WTC11 (cell line): ENCODE measurements around the gene COLQ. TPM values are rescaled to one million over a fixed set of nuclear protein-coding genes. Genes with fewer than 3 reads are reported as not detected.

ENCODE experiments used
- ATAC-seq: fragments of 200-7000 bp; cut with Tn5 transposase; 2 replicates; pipeline ENCODE4 v1.10.0; 2021; ENCODE audit warnings: mild to moderate bottlenecking, moderate library complexity
- CTCF ChIA-PET: fragments of 300-600 bp; sonication (Branson Sonifier 250); formaldehyde crosslinking; loops from one replicate; lab custom pipeline; 2021; ENCODE audit warnings: antibody characterized with exemption; lab: Charles Lee
- POLR2A ChIA-PET: fragments of 350-600 bp; sonication (Branson Sonifier 250); formaldehyde crosslinking; loops from one replicate; lab custom pipeline; 2021; ENCODE audit warnings: antibody characterized with exemption; lab: Charles Lee
- DNase-seq: peaks from one replicate; pipeline ENCODE4 v3.0.0; 2021; ENCODE audit warnings: low spot score
- H3K27ac Mint-ChIP-seq: 2 replicates; pipeline ENCODE4 v1.8.0; 2021; ENCODE audit warnings: mixed read lengths
- H3K27me3 Mint-ChIP-seq: 2 replicates; pipeline ENCODE4 v1.8.0; 2021; ENCODE audit warnings: low read depth, mild to moderate bottlenecking, moderate library complexity, mixed read lengths
- H3K36me3 Mint-ChIP-seq: 2 replicates; pipeline ENCODE4 v1.8.0; 2021; ENCODE audit warnings: mixed read lengths
- H3K4me1 Mint-ChIP-seq: 2 replicates; pipeline ENCODE4 v1.8.0; 2022; ENCODE audit warnings: mixed read lengths
- H3K4me3 Mint-ChIP-seq: 2 replicates; pipeline ENCODE4 v1.8.0; 2021; ENCODE audit warnings: mild to moderate bottlenecking, moderate library complexity, mixed read lengths
- H3K9me3 Mint-ChIP-seq: 2 replicates; pipeline ENCODE4 v1.8.0; 2021; ENCODE audit warnings: mixed read lengths
- ATF6 ChIP-seq: sonication (generic); formaldehyde crosslinking; IDR thresholded peaks from 2 replicates; pipeline ENCODE4 v1.8.1; 2023; ENCODE audit warnings: mild to moderate bottlenecking, missing genetic modification reagents
- FOXK1 ChIP-seq: sonication (generic); formaldehyde crosslinking; IDR thresholded peaks from 2 replicates; pipeline ENCODE4 v1.8.0; 2022; ENCODE audit warnings: mild to moderate bottlenecking, moderate library complexity, missing genetic modification reagents
- NFE2L1 ChIP-seq: sonication (generic); formaldehyde crosslinking; IDR thresholded peaks from 2 replicates; pipeline ENCODE4 v1.8.1; 2023; ENCODE audit warnings: missing genetic modification reagents
- NR2C2 ChIP-seq: sonication (generic); formaldehyde crosslinking; IDR thresholded peaks from 2 replicates; pipeline ENCODE4 v1.8.0; 2022; ENCODE audit warnings: mild to moderate bottlenecking, missing genetic modification reagents
- PRDM15 ChIP-seq: sonication (generic); formaldehyde crosslinking; IDR thresholded peaks from 2 replicates; pipeline ENCODE4 v1.8.0; 2022; ENCODE audit warnings: missing genetic modification reagents
- RELA ChIP-seq: sonication (generic); formaldehyde crosslinking; IDR thresholded peaks from 2 replicates; pipeline ENCODE4 v1.8.1; 2022; ENCODE audit warnings: missing genetic modification reagents, mild to moderate bottlenecking, borderline replicate concordance
- TCF7 ChIP-seq: sonication (generic); formaldehyde crosslinking; IDR thresholded peaks from 2 replicates; pipeline ENCODE4 v1.8.0; 2022; ENCODE audit warnings: mild to moderate bottlenecking, low read depth, missing genetic modification reagents, moderate library complexity
- TEAD4 ChIP-seq: sonication (generic); formaldehyde crosslinking; IDR thresholded peaks from 2 replicates; pipeline ENCODE4 v1.8.0; 2022; ENCODE audit warnings: mild to moderate bottlenecking, missing genetic modification reagents
- ZNF219 ChIP-seq: sonication (generic); formaldehyde crosslinking; IDR thresholded peaks from 2 replicates; pipeline ENCODE4 v1.8.0; 2023; ENCODE audit warnings: missing genetic modification reagents, mild to moderate bottlenecking, borderline replicate concordance
- ZNF263 ChIP-seq: sonication (generic); formaldehyde crosslinking; IDR thresholded peaks from 2 replicates; pipeline ENCODE4 v1.8.1; 2022; ENCODE audit warnings: low read depth, mild to moderate bottlenecking, moderate library complexity, missing genetic modification reagents
- ZNF281 ChIP-seq: sonication (generic); formaldehyde crosslinking; IDR thresholded peaks from 2 replicates; pipeline ENCODE4 v1.8.0; 2023; ENCODE audit warnings: mild to moderate bottlenecking, missing genetic modification reagents
- ZNF317 ChIP-seq: sonication (generic); formaldehyde crosslinking; IDR thresholded peaks from 2 replicates; pipeline ENCODE4 v1.8.1; 2023; ENCODE audit warnings: low read depth, mild to moderate bottlenecking, moderate library complexity, missing genetic modification reagents, borderline replicate concordance
- ZNF423 ChIP-seq: fragments of 250-450 bp; sonication (Bioruptor Pico); IDR thresholded peaks from 2 replicates; pipeline ENCODE4 v2.1.2; 2022; ENCODE audit warnings: mild to moderate bottlenecking, moderate library complexity
- total RNA-seq: library from RNA; stranded (reverse); gene quantifications from 3 replicates; pipeline ENCODE4 v1.2.3, GENCODE V29; 2021
- TF ChIP-seq, protein P1 (sequence below): fragments of 250-450 bp; sonication (Bioruptor Pico); IDR thresholded peaks from 2 replicates; pipeline ENCODE4 v2.1.2; 2022; ENCODE audit warnings: mild to moderate bottlenecking, moderate library complexity
- TF ChIP-seq, protein P2 (sequence below): sonication (generic); formaldehyde crosslinking; IDR thresholded peaks from 2 replicates; pipeline ENCODE4 v1.8.1; 2022; ENCODE audit warnings: missing genetic modification reagents, borderline replicate concordance
- TF ChIP-seq, protein P3 (sequence below): sonication (generic); formaldehyde crosslinking; IDR thresholded peaks from 2 replicates; pipeline ENCODE4 v1.8.0; 2022; ENCODE audit warnings: mild to moderate bottlenecking, missing genetic modification reagents

Gene COLQ
- total RNA-seq, 1 experiment from 2014 or later, result 2.2 TPM

GRCh38 chr3:15440891-15441290, 80.6 kb downstream of the COLQ start:
- Mint-ChIP-seq H3K4me1 (no peaks in the 10 kb centered on the region), H3K36me3 (peaks cover 58% of the 10 kb centered on the region), H3K4me3 (no peak overlapping the region), H3K27me3 (no peaks in the 10 kb centered on the region), H3K9me3 (no peaks in the 10 kb centered on the region), H3K27ac (no peak overlapping the region)
- ChIA-PET POLR2A (no interaction called here), CTCF (no interaction called here)
- no peak for DNase-seq
- TF ChIP-seq TEAD4 (CRISPR knock-in tag), result no peak
- ATAC-seq, result no peak

DNA sequence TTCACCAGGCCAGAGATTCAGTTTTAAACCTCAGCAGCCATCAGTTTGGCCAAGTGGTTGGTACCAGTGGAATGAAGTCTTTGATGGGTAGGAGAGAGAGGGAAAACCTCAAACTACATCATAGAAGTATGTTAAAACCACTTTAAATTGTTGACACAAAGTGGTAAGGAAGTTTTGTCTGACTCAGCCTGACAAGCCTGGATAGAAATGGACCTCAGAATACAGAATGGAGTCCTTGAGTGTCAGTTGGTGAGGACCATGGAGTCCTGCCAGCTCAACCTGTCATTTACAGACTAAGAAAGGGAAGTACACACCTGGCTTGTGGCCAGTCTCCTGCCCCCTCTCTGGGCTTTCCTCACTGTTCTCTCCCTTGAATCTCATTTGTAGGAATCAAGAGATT, 82.0 kb downstream of the COLQ start:
- DNase-seq, result no peak
- ATAC-seq, result no peak
- H3K9me3 Mint-ChIP-seq, result no peaks in the 10 kb centered on the region

DNA sequence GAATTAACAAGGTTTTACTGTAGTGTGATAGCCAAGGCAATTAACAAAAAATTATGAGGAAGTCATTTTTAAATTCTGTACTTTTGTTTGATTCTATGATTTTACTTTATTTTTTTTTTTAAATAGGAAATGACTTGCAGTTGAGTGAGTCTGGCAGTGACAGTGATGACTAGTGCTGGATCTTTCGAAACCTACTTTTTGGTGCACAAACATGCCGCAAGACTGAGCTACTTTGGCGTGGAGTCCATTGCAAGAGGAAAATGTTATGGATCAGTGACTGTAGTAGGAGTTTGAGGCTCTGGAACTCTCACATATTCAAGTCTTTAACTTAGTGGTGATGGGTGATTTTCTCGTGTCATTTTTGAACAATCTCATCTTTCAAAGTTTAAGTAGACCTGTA, 82.5 kb downstream of the COLQ start:
- H3K36me3 Mint-ChIP-seq, result peaks cover 72% of the 10 kb centered on the region
- CTCF ChIA-PET, result no interaction called here
- TF ChIP-seq ZNF219 (no peak), ZNF263 (CRISPR knock-in tag) (no peak), ZNF317 (no peak), PRDM15 (no peak), TCF7 (CRISPR knock-in tag) (no peak), ATF6 (no peak), ZNF423 (CRISPR knock-in tag) (no peak)
- TF ChIP-seq, protein P1, sequence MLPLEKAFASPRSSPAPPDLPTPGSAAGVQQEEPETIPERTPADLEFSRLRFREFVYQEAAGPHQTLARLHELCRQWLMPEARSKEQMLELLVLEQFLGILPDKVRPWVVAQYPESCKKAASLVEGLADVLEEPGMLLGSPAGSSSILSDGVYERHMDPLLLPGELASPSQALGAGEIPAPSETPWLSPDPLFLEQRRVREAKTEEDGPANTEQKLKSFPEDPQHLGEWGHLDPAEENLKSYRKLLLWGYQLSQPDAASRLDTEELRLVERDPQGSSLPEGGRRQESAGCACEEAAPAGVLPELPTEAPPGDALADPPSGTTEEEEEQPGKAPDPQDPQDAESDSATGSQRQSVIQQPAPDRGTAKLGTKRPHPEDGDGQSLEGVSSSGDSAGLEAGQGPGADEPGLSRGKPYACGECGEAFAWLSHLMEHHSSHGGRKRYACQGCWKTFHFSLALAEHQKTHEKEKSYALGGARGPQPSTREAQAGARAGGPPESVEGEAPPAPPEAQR (CRISPR knock-in tag), result no peak
- TF ChIP-seq, protein P2, sequence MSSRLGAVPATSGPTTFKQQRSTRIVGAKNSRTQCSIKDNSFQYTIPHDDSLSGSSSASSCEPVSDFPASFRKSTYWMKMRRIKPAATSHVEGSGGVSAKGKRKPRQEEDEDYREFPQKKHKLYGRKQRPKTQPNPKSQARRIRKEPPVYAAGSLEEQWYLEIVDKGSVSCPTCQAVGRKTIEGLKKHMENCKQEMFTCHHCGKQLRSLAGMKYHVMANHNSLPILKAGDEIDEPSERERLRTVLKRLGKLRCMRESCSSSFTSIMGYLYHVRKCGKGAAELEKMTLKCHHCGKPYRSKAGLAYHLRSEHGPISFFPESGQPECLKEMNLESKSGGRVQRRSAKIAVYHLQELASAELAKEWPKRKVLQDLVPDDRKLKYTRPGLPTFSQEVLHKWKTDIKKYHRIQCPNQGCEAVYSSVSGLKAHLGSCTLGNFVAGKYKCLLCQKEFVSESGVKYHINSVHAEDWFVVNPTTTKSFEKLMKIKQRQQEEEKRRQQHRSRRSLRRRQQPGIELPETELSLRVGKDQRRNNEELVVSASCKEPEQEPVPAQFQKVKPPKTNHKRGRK, result no peak

More for the DNA sequence above, 82.0 kb downstream of the COLQ start:
- TF ChIP-seq RELA (CRISPR knock-in tag) (no peak), NR2C2 (no peak), FOXK1 (no peak), ZNF281 (CRISPR knock-in tag) (no peak), NFE2L1 (CRISPR knock-in tag) (no peak)
- TF ChIP-seq, protein P3, sequence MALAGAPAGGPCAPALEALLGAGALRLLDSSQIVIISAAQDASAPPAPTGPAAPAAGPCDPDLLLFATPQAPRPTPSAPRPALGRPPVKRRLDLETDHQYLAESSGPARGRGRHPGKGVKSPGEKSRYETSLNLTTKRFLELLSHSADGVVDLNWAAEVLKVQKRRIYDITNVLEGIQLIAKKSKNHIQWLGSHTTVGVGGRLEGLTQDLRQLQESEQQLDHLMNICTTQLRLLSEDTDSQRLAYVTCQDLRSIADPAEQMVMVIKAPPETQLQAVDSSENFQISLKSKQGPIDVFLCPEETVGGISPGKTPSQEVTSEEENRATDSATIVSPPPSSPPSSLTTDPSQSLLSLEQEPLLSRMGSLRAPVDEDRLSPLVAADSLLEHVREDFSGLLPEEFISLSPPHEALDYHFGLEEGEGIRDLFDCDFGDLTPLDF (CRISPR knock-in tag), result no peak
- ChIA-PET POLR2A (no interaction called here), CTCF (no interaction called here)
- H3K27me3 Mint-ChIP-seq, result no peaks in the 10 kb centered on the region
- H3K36me3 Mint-ChIP-seq, result peaks cover 68% of the 10 kb centered on the region
- H3K27ac Mint-ChIP-seq, result no peak overlapping the region
- H3K4me3 Mint-ChIP-seq, result no peak overlapping the region
- H3K4me1 Mint-ChIP-seq, result no peaks in the 10 kb centered on the region

More for the DNA sequence above, 82.5 kb downstream of the COLQ start:
- Mint-ChIP-seq H3K4me3 (no peak overlapping the region), H3K27me3 (no peaks in the 10 kb centered on the region), H3K9me3 (no peaks in the 10 kb centered on the region), H3K27ac (no peak overlapping the region), H3K4me1 (no peaks in the 10 kb centered on the region)
- ATAC-seq, result no peak
- DNase-seq, result no peak
- POLR2A ChIA-PET, result no interaction called here
